ENCODE data around the gene KNL1.

DNA sequence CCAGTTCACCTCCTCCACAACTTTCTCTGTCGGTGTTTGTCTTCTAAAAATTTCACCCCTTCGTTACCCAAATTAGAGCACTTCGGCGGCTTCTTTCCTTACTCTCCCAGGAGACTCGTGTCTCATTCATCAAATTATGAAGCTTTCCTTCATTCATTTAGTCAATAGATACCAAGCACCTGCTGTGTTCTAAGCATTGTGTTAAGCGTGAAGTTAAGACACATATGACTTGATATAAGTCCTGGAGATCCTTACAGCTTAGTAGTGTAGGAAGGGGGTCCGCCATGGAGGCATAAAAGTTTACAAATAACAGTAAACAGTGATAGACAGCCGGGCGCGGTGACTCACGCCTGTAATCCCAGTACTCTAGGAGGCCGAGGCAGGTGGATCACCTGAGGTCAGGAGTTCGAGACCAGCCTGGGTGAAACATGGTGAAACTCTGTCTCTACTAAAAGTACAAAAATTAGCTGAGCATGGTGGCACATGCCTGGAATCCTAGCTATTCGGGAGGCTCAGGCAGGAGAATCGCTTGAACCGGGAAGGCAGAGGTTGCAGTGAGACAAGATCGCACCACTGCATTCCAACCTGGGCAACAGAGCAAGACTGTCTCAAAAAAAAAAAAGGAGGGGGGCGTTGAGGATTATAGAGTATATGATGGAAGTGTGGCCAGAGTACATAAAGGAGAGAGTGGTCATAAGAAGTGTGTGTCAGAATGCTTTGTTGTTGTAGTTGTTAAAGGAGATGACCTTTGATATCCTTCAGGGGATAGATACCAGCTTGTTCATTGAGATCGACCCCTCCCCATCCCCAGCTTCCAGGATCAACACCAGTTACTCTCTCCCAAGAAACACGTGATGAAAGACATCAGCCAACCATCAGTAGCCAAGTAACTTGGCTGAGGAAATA lies 28.5 kb upstream of the KNL1 start:
- TF ChIP-seq, protein P1, sequence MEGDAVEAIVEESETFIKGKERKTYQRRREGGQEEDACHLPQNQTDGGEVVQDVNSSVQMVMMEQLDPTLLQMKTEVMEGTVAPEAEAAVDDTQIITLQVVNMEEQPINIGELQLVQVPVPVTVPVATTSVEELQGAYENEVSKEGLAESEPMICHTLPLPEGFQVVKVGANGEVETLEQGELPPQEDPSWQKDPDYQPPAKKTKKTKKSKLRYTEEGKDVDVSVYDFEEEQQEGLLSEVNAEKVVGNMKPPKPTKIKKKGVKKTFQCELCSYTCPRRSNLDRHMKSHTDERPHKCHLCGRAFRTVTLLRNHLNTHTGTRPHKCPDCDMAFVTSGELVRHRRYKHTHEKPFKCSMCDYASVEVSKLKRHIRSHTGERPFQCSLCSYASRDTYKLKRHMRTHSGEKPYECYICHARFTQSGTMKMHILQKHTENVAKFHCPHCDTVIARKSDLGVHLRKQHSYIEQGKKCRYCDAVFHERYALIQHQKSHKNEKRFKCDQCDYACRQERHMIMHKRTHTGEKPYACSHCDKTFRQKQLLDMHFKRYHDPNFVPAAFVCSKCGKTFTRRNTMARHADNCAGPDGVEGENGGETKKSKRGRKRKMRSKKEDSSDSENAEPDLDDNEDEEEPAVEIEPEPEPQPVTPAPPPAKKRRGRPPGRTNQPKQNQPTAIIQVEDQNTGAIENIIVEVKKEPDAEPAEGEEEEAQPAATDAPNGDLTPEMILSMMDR (conservative IDR thresholded peaks at IDR 0.05 in 1 of 2, IDR thresholded peaks at IDR 0.05 in 1 of 2; ENCODE audit: extremely low read depth in 1 of 2, insufficient read depth in 1 of 2, low read depth in 1 of 2, low read length in 2 of 2), result no peak
- TF ChIP-seq EZH2 (IDR thresholded peaks at IDR 0.05; ENCODE audit: borderline replicate concordance, low read length), result no peak
